Immature natural killer cell (primary cell): ENCODE data around the gene CEP131. TPM values are rescaled to one million over a fixed set of nuclear protein-coding genes. Genes with fewer than 3 reads are reported as not detected.

Experiments used
- DNase-seq, 3 donors: peaks; one replicate each; pipeline ENCODE4 v3.0.0; 2022; ENCODE audit warnings: mixed read lengths in 1 of 3
- H3K27ac Mint-ChIP-seq, 6 donors: one replicate each; pipeline ENCODE4 v1.8.0; 2020; ENCODE audit warnings: mixed read lengths in 6 of 6, mild to moderate bottlenecking in 5 of 6, inconsistent platforms in 4 of 6, moderate library complexity in 3 of 6
- H3K27me3 Mint-ChIP-seq, 3 donors: one replicate each; pipeline ENCODE4 v1.8.0; 2020 to 2021; ENCODE audit warnings: low read depth in 3 of 3, mild to moderate bottlenecking in 3 of 3, mixed read lengths in 3 of 3, moderate library complexity in 3 of 3, inconsistent platforms in 1 of 3
- H3K36me3 Mint-ChIP-seq, 3 donors: one replicate each; pipeline ENCODE4 v1.8.0; 2020; ENCODE audit warnings: mixed read lengths in 3 of 3, inconsistent platforms in 2 of 3, mild to moderate bottlenecking in 2 of 3
- H3K4me1 Mint-ChIP-seq, 2 donors: one replicate each; pipeline ENCODE4 v1.8.0; 2020; ENCODE audit warnings: inconsistent platforms in 2 of 2, mild to moderate bottlenecking in 2 of 2, mixed read lengths in 2 of 2, moderate library complexity in 1 of 2
- H3K4me3 Mint-ChIP-seq, 5 donors: one replicate each; pipeline ENCODE4 v1.8.0; 2020; ENCODE audit warnings: mild to moderate bottlenecking in 5 of 5, mixed read lengths in 5 of 5, inconsistent platforms in 3 of 5, moderate library complexity in 3 of 5
- H3K9me3 Mint-ChIP-seq, 6 donors: one replicate each; pipeline ENCODE4 v1.8.0; 2020; ENCODE audit warnings: mild to moderate bottlenecking in 6 of 6, mixed read lengths in 6 of 6, inconsistent platforms in 4 of 6, moderate library complexity in 3 of 6
- polyA plus RNA-seq, 3 donors: library from polyadenylated mRNA; unstranded; fragments of 300-500 nt; fragmentation: Illumina TruSeq; gene quantifications; one replicate each; pipeline ENCODE4 v1.2.3, GENCODE V29; 2021

The CEP131 gene
- polyA plus RNA-seq, 3 donors from 2014 or later = 0.43 to 7.4 (median 1.5) TPM

DNA sequence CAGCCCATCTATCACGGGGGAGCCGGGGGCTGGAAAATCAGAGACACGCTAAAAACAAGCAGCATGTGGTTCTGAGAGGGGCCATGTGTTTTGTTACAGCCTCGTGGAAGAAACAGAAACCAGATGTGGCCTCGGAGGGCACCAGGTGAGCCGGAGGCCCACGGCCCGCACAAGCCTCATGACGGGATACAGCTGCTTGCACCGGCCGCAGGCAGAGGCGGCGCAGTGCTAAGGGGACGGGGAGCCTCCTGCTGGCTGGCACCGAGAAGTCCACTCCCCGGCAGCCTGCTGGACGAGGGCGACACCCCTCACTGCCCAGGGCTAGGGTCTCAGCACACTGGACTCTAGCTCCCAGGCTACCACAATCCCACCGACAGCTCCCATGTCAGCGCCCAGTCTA is 35.5 kb upstream of the CEP131 start:
- DNase-seq = no peak
- peaks cover 0 to 2% (median 0%) of the 10 kb centered on the region in 6 donors for H3K9me3 Mint-ChIP-seq
- peaks cover 1 to 4% (median 1%) of the 10 kb centered on the region in 3 donors for H3K36me3 Mint-ChIP-seq
- peaks cover 4 to 8% (median 6%) of the 10 kb centered on the region in 3 donors for H3K27me3 Mint-ChIP-seq
- no peak overlapping the region for H3K27ac Mint-ChIP-seq
- peaks cover 7% of the 10 kb centered on the region in 2 donors for H3K4me1 Mint-ChIP-seq
- H3K4me3 Mint-ChIP-seq = no peak overlapping the region

DNA sequence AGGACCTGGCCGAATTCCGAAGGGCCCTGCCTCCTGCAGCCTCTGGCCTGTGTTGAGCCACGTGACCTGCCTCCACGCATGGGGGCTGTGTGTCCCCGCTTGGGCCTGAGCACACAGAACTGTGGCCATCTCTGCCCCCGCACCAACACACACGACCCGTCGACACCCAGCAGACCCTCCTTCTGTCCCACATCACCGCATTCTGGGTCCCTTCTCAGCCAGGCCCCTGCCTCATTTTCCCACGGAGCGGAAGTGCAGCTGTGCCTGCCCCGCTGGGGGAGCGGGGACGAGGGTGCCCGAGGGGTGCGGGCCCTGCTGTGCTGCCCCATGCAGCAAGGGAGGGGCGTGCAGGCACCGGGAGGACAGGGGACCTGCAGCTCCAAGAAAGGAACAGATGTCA is 34.8 kb upstream of the CEP131 start:
- H3K9me3 Mint-ChIP-seq = peaks cover 0 to 2% (median 0%) of the 10 kb centered on the region in 6 donors
- peaks cover 4% of the 10 kb centered on the region in 3 donors for H3K36me3 Mint-ChIP-seq
- H3K4me3 Mint-ChIP-seq = no peak overlapping the region
- peaks cover 11 to 13% of the 10 kb centered on the region in 2 donors for H3K4me1 Mint-ChIP-seq
- H3K27me3 Mint-ChIP-seq = peaks cover 5 to 10% (median 7%) of the 10 kb centered on the region in 3 donors
- H3K27ac Mint-ChIP-seq = no peak overlapping the region
- no peak for DNase-seq

DNA sequence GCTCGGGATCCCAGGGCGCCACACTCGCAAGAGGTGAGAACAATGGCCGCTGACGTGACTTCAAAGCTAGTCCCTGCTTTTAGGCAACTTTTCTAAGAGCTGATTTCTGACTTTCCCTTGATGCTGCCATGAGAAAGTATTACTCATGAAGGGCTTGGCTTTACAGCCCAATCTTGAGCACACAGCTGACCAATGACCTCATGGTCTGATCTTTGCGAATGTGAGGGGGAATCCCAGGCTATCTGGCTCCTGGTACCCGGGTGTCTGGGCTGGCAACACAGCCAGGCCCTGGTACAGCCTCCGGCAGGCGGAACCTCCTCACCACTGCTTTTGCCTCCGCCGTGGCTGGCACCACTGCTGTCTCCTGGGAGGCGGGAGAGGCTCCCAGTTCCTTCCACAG is 33.9 kb upstream of the CEP131 start:
- Mint-ChIP-seq H3K36me3 (peaks cover 3 to 4% (median 4%) of the 10 kb centered on the region in 3 donors), H3K4me3 (no peak overlapping the region)

DNA sequence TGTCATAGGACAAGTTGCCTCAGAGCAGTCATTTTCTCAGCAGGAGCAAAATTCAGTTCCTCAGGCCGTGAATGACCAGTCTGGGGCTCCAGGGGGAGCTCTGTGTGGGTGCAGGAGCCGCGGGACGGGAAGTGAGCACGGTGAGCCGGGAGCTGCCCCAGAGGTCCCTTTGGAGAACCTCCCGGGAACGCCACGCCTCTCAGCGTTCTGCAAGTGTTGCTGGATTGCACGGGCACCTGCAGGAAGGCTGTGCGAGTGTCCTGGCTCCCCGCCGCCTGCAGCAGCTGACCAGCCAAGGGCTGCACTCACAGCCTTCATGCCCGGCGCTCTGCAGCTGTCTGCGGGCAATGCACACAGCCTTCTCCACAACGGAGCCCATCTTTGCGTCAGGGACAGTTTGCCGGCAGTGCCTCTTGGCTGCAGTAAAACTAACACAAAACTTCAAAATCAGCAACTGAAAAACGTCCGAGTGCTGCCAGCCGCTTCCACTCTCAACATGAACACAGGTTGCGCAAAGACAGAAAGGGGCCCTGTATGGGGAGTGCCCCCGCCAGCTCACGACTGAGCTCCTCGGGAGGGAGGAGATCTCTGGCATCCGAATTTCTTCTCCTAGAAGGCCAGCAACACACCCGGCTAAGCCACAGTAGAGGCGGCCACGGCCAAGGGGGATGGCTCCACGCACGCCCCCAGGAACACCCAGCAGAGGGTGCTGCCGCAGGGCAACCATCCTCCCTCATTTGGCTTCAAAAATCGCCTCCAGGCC is 32.4 kb upstream of the CEP131 start:
- peaks cover 11 to 22% of the 10 kb centered on the region in 2 donors for H3K4me1 Mint-ChIP-seq
- peaks cover 5 to 10% (median 7%) of the 10 kb centered on the region in 3 donors for H3K27me3 Mint-ChIP-seq
- peaks cover 0 to 2% (median 0%) of the 10 kb centered on the region in 6 donors for H3K9me3 Mint-ChIP-seq
- no peak overlapping the region for H3K4me3 Mint-ChIP-seq
- peak overlapping the region in 1 of 6 donors; percentile 67 for H3K27ac Mint-ChIP-seq
- H3K36me3 Mint-ChIP-seq = peaks cover 3 to 4% (median 4%) of the 10 kb centered on the region in 3 donors
- no peak for DNase-seq

More for the DNA sequence above, 33.9 kb upstream of the CEP131 start:
- peaks cover 5 to 10% (median 7%) of the 10 kb centered on the region in 3 donors for H3K27me3 Mint-ChIP-seq
- H3K27ac Mint-ChIP-seq = no peak overlapping the region
- peaks cover 0 to 2% (median 0%) of the 10 kb centered on the region in 6 donors for H3K9me3 Mint-ChIP-seq
- peaks cover 11 to 17% of the 10 kb centered on the region in 2 donors for H3K4me1 Mint-ChIP-seq
- no peak for DNase-seq

DNA sequence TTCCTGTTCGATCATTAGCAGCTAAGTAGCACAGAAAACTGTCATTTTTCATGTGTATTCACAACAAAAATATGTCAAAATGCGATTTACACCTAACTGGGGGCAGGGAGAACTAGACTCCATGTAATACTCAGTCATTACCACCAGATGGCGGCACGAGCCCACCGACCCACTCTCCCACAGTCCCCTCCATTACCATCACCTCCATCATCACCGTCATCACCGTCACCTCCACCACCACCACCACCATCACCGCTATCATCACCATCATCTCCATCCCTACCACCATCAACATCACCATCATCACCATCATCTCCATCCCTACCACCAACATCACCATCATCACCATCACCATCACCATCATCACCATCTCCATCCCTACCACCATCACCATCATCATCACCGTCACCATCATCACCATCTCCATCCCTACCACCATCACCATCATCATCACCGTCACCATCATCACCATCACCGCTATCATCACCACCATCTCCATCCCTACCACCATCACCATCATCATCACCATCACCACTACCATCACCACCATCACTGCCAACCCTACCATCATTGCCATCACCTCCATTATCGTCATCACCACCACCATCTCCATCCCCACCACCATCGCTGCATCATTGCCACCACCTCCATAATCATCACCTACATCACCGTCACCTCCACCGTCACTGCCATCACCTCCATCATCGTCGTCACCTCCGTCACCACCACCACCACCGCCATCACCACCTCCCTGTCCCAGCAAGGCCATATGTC is 30.8 kb upstream of the CEP131 start:
- Mint-ChIP-seq H3K36me3 (peaks cover 4 to 6% (median 4%) of the 10 kb centered on the region in 3 donors), H3K4me3 (peak overlapping the region in 2 of 5 donors; percentile 28 to 42), H3K27ac (peak overlapping the region; percentile 45 to 88 (median 82)), H3K27me3 (peaks cover 5 to 10% (median 7%) of the 10 kb centered on the region in 3 donors), H3K4me1 (peaks cover 11 to 22% of the 10 kb centered on the region in 2 donors), H3K9me3 (peaks cover 0 to 2% (median 0%) of the 10 kb centered on the region in 6 donors)
- DNase-seq = peak; percentile 55 to 68 (median 60)

DNA sequence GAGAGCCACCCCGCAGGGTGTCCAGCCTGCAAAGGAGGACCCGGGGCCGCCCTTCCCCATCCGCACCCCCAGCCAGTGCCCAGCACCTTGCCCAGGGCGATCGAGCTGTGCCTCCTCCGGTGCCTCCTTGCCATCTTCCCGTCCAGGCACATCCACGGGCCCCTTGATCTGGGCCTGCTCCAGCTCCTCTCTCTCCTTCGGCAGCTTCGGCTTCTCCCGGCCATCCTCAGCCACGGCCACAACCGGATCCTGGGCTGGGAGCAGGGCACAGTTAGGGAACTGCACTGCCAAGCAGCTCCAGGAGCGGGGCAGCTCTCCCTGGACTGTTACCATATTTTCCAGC is 30.2 kb upstream of the CEP131 start:
- Mint-ChIP-seq H3K27me3 (peaks cover 5 to 10% (median 7%) of the 10 kb centered on the region in 3 donors), H3K27ac (peak overlapping the region in 5 of 6 donors; percentile 78 to 88 (median 84)), H3K4me3 (peak overlapping the region in 2 of 5 donors; percentile 28 to 42), H3K36me3 (peaks cover 4 to 6% (median 4%) of the 10 kb centered on the region in 3 donors), H3K9me3 (peaks cover 0 to 2% (median 0%) of the 10 kb centered on the region in 6 donors), H3K4me1 (peaks cover 11 to 22% of the 10 kb centered on the region in 2 donors)
- DNase-seq = no peak

DNA sequence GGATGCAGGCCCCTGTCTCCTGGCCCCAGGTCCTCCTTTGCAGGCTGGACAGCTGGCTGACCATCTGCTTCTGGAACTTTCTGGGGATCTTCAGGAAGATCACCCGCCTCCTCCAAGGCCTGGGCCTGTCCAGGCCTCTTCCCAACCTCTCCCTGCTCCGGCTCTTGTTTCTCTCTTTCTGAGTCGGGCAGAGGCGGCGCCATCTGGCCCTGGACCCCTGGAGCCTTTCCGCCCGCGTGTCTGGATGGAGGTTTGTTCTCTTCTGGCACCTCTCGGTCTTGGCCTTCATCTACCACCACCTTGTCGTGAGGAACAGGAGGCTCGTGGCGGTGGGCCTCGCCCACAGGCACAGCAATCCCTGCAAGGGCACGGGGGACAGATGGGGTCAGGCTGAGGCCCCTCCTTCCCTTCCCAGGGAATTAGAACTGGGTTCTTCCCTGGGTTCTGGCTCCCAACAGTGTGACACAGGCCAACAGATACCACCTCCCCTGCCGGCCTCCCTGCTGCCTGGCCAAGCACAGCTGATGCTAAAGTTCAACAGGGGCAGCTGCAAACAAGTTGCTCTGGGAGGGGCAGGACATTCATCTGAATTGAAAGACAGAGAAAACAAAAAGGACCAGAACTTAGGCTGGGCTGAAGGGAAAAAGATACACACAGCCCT is 29.7 kb upstream of the CEP131 start:
- H3K27ac Mint-ChIP-seq = peak overlapping the region in 3 of 6 donors; percentile 51 to 84 (median 60)
- H3K9me3 Mint-ChIP-seq = peaks cover 0 to 2% (median 0%) of the 10 kb centered on the region in 6 donors
- H3K4me3 Mint-ChIP-seq = no peak overlapping the region
- DNase-seq = no peak
- H3K36me3 Mint-ChIP-seq = peaks cover 4 to 6% (median 4%) of the 10 kb centered on the region in 3 donors
- H3K27me3 Mint-ChIP-seq = peaks cover 5 to 10% (median 7%) of the 10 kb centered on the region in 3 donors
- peaks cover 11 to 22% of the 10 kb centered on the region in 2 donors for H3K4me1 Mint-ChIP-seq

DNA sequence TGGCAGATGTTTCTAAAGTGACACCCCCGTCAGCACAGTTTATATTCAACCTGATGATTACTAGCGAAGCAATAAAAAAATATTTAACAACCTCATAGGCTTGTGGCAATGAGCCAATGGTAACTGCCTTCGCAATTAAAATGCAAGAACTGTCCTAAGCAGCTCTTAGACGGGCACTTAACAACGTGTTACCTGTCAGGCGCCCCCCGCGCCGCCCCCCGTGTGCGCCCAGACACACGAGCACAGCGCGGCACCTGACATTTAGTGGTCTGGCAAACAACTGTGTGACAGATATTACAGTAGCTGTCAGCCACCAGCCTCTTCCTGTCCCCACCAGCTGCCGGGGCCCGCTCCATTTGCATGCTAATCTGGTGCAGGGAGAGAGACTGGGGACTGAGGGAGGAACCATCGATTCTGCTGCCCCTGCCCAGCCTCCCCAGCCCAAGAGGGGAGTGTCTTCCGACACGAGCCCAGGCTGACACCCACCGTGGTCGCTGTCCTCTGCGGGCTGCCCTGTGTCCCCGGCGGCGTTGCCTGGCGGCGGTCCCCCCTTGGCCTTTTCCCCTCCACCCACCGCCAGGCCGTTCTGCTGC is 29.0 kb upstream of the CEP131 start:
- no peaks in the 10 kb centered on the region for H3K9me3 Mint-ChIP-seq
- peak overlapping the region in 4 of 6 donors; percentile 40 to 84 (median 83) for H3K27ac Mint-ChIP-seq
- peaks cover 11 to 22% of the 10 kb centered on the region in 2 donors for H3K4me1 Mint-ChIP-seq
- peak; percentile 27 to 47 (median 40) for DNase-seq
- H3K27me3 Mint-ChIP-seq = peaks cover 5 to 10% (median 7%) of the 10 kb centered on the region in 3 donors
- peaks cover 4 to 6% (median 4%) of the 10 kb centered on the region in 3 donors for H3K36me3 Mint-ChIP-seq
- peak overlapping the region in 2 of 5 donors; percentile 4 to 58 for H3K4me3 Mint-ChIP-seq

DNA sequence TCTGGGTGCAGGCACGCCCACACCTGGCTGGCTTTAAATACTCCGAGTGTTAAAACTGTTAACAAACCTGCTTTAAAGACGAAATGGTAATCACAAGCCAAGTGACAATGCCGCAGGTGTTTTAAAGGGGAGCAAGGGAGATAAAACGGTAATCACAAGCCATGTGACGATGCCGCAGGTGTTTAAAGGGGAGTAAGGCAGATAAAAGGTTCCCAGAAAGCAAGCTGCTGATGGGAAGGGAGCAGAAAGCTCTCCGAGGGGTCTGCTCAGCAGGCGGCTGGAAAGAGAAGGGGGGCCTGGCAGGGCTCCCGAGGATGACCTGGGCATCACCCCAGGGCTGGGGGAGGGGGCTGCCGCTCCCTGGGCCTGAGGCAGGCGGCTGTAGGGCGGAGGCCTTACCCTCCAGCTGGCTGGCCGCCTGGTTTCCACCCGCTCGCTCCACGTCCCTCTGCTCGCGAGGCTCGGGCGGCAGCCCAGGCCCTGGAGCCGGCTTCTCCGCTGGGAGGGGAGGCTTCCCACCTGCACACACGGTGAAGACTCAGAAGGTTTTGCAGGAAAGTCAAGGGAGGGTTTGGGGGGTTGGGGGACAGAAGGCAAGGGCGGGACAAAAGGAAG is 28.4 kb upstream of the CEP131 start:
- Mint-ChIP-seq H3K27ac (peak overlapping the region in 4 of 6 donors; percentile 40 to 84 (median 83)), H3K4me1 (peaks cover 11 to 22% of the 10 kb centered on the region in 2 donors), H3K27me3 (peaks cover 5 to 10% (median 7%) of the 10 kb centered on the region in 3 donors), H3K4me3 (peak overlapping the region in 1 of 5 donors; percentile 58), H3K36me3 (peaks cover 4 to 6% (median 4%) of the 10 kb centered on the region in 3 donors), H3K9me3 (no peaks in the 10 kb centered on the region)
- no peak for DNase-seq

DNA sequence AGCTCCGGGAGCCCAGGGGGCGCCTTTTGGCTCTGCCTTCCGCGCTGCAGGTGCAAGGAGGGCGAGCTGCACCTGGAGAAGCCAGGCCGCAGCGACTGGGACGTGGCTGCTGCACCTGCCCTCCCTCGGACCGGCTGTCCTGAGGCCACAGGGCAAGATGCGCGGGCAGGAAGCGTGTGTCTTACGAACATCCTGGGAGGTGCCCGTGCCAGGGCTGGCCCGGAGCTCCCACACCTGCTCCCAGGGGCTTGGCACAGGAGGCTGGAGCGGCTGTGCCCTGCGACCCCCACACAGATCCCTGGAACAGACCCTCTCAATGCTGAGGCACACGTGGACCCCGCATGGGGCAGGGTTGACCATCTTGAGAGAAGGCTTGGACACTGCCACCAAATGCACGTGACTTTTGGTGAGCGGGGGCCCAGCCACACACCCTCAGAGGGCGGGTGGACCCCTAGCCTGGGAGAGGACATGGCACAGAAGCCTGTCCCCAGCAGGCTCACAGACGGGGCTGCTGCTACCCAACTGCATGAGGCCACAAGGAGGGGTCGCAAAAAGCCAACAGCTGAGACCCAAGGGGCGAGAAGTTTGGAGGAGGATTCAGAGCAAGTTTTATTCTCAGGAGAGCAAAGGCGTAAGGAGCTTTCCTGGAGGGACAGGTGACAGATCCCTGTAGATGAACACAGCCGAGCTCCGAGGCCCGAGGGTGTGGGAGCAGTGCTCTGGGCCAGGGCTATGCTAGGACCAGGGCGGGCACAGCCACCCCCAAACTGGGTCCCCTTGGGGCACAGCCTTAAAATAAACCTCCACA is 27.7 kb upstream of the CEP131 start:
- peaks cover 5 to 10% (median 7%) of the 10 kb centered on the region in 3 donors for H3K27me3 Mint-ChIP-seq
- H3K27ac Mint-ChIP-seq = peak overlapping the region in 2 of 6 donors; percentile 35 to 84
- H3K4me3 Mint-ChIP-seq = no peak overlapping the region
- no peak for DNase-seq
- H3K9me3 Mint-ChIP-seq = no peaks in the 10 kb centered on the region
- H3K4me1 Mint-ChIP-seq = peaks cover 11 to 22% of the 10 kb centered on the region in 2 donors
- peaks cover 4 to 6% (median 4%) of the 10 kb centered on the region in 3 donors for H3K36me3 Mint-ChIP-seq

DNA sequence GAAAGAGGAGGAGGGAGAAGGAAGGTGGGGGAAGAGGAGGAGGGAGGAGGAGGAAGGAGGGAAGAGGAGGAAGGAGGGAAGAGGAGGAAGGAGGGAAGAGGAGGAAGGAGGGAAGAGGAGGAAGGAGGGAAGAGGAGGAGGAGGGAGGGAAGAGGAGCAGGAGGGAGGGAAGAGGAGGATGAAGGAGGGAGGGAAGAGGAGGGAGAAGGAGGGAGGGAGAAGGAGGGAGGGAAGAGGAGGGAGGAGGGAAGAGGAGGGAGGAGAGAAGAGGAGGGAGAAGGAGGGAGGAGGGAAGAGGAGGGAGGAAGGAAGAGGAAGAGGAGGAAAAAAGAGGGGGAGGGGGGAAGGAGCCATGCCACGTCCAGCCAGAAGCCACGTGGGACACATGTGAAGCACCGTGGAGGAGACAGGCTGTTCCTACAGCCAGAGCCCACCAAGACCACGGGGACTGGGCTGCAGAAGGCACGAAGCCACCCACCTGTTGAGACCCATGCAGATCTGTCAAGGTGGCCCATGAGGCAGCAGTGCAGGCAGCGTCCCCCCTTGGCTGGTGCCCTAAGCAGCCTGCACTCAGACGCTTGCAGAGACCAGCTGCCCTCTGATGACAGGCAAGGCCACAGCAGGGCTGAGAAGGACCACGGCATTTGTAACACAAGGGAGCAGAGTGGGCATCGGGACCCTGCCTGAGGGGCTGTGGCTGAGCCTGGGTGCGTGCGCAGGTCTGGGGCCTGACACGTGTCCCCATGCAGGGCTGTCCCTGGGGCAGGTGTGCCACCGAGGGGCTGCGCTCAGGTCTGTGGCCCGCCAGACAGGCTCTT is 26.7 kb upstream of the CEP131 start:
- H3K36me3 Mint-ChIP-seq = peaks cover 4 to 6% (median 4%) of the 10 kb centered on the region in 3 donors
- DNase-seq = no peak
- peaks cover 11 to 22% of the 10 kb centered on the region in 2 donors for H3K4me1 Mint-ChIP-seq
- peaks cover 5 to 11% (median 7%) of the 10 kb centered on the region in 3 donors for H3K27me3 Mint-ChIP-seq
- no peaks in the 10 kb centered on the region for H3K9me3 Mint-ChIP-seq
- no peak overlapping the region for H3K27ac Mint-ChIP-seq
- no peak overlapping the region for H3K4me3 Mint-ChIP-seq
